Mesothelial cell of epicardium (in vitro differentiated cells): ENCODE results near the gene UFSP1. TPM values are rescaled to one million over a fixed set of nuclear protein-coding genes. Genes with fewer than 3 reads are reported as not detected.
A peak's percentile ranks its signal among the peaks of the same experiment; 100 is the strongest.

Experiments used
- DNase-seq, 2 experiments: peaks; one replicate each; pipeline ENCODE4 v3.0.0; 2021; ENCODE audit warnings: low spot score in 2 of 2; ENCODE audit not compliant: unreplicated experiment in 2 of 2
- H3K27ac Mint-ChIP-seq: 2 replicates; pipeline ENCODE4 v1.8.0; 2021; ENCODE audit warnings: mixed read lengths
- H3K27me3 Mint-ChIP-seq: 2 replicates; pipeline ENCODE4 v1.8.0; 2021; ENCODE audit warnings: low read depth, mixed read lengths
- H3K36me3 Mint-ChIP-seq: 2 replicates; pipeline ENCODE4 v1.8.0; 2021; ENCODE audit warnings: mixed read lengths
- H3K4me1 Mint-ChIP-seq: 2 replicates; pipeline ENCODE4 v1.8.0; 2021; ENCODE audit warnings: mixed read lengths
- H3K4me3 Mint-ChIP-seq: 2 replicates; pipeline ENCODE4 v1.8.0; 2021; ENCODE audit warnings: mild to moderate bottlenecking, moderate library complexity, mixed read lengths
- H3K9me3 Mint-ChIP-seq: 2 replicates; pipeline ENCODE4 v1.8.0; 2021; ENCODE audit warnings: mixed read lengths
- CTCF ChIP-seq: fragments of 200-600 bp; sonication (generic); IDR thresholded peaks from one replicate; pipeline ENCODE4 v1.5.0; 2021; ENCODE audit warnings: antibody characterized with exemption; ENCODE audit not compliant: unreplicated experiment
- total RNA-seq: library from RNA; stranded (reverse); gene quantifications from 3 replicates; pipeline ENCODE4 v1.2.1, GENCODE V29; 2021

The UFSP1 gene
- total RNA-seq, 1 donor from 2014 or later = 6.0 TPM

GRCh38 chr7:100901921-100902332 lies 12.4 kb upstream of the UFSP1 start:
- H3K27ac Mint-ChIP-seq = no peak overlapping the region
- H3K9me3 Mint-ChIP-seq = no peaks in the 10 kb centered on the region
- H3K4me1 Mint-ChIP-seq = peaks cover 2% of the 10 kb centered on the region
- TF ChIP-seq CTCF = no peak
- peaks cover 14% of the 10 kb centered on the region for H3K27me3 Mint-ChIP-seq
- no peak overlapping the region for H3K4me3 Mint-ChIP-seq
- DNase-seq = no peak
- no peaks in the 10 kb centered on the region for H3K36me3 Mint-ChIP-seq

- H3K9me3 Mint-ChIP-seq = no peaks in the 10 kb centered on the region
- peaks cover 7% of the 10 kb centered on the region for H3K4me1 Mint-ChIP-seq
- no peaks in the 10 kb centered on the region for H3K36me3 Mint-ChIP-seq
- no peak overlapping the region for H3K27ac Mint-ChIP-seq
- DNase-seq = no peak
- no peak overlapping the region for H3K4me3 Mint-ChIP-seq
- H3K27me3 Mint-ChIP-seq = peaks cover 20% of the 10 kb centered on the region
- no peak for TF ChIP-seq CTCF
Observed at GRCh38 chr7:100900978-100901377, 11.5 kb upstream of the UFSP1 start.

GRCh38 chr7:100899432-100899831 lies 9.9 kb upstream of the UFSP1 start:
- Mint-ChIP-seq H3K27ac (no peak overlapping the region), H3K27me3 (peaks cover 22% of the 10 kb centered on the region), H3K9me3 (no peaks in the 10 kb centered on the region), H3K4me1 (peaks cover 10% of the 10 kb centered on the region), H3K36me3 (no peaks in the 10 kb centered on the region), H3K4me3 (no peak overlapping the region)
- TF ChIP-seq CTCF = no peak
- DNase-seq = no peak

GRCh38 chr7:100897772-100898454 lies 8.4 kb upstream of the UFSP1 start:
- TF ChIP-seq CTCF = no peak
- peaks cover 22% of the 10 kb centered on the region for H3K27me3 Mint-ChIP-seq
- DNase-seq = no peak
- peak overlapping the region; percentile 64 for H3K4me3 Mint-ChIP-seq
- H3K4me1 Mint-ChIP-seq = peaks cover 14% of the 10 kb centered on the region
- H3K9me3 Mint-ChIP-seq = no peaks in the 10 kb centered on the region
- no peak overlapping the region for H3K27ac Mint-ChIP-seq
- H3K36me3 Mint-ChIP-seq = no peaks in the 10 kb centered on the region

- Mint-ChIP-seq H3K27me3 (peaks cover 22% of the 10 kb centered on the region), H3K27ac (no peak overlapping the region), H3K4me3 (peak overlapping the region; percentile 75), H3K36me3 (no peaks in the 10 kb centered on the region), H3K9me3 (no peaks in the 10 kb centered on the region), H3K4me1 (peaks cover 18% of the 10 kb centered on the region)
- DNase-seq = peak; percentile 67 to 81
- TF ChIP-seq CTCF = peak; percentile 90
Observed at GRCh38 chr7:100896732-100897608, 7.5 kb upstream of the UFSP1 start.
